Left kidney (tissue), 8 donors: ENCODE measurements around the gene TCEAL8. TPM values are rescaled to one million over a fixed set of nuclear protein-coding genes. Genes with fewer than 3 reads are reported as not detected.
"Not testable (repeated sequence)": the region's sequence is repeated elsewhere in the genome, so short reads cannot be mapped to it uniquely, and the experiment has no call there.

Experiments
- DNase-seq: peaks from one replicate; pipeline ENCODE4 v3.0.0-alpha.2; 2013
- long read RNA-seq, 8 donors: transcript quantifications; one replicate each; lab custom pipeline, GENCODE V29; 2026
- polyA plus RNA-seq: library from polyadenylated mRNA; unstranded; fragments of 120-200 nt; gene quantifications from one replicate; pipeline ENCODE4 v1.2.1, GENCODE V29; 2013; ENCODE audit not compliant: insufficient read length

TCEAL8 gene
- polyA plus RNA-seq = 141 TPM
- long read RNA-seq, donor 1, transcript TCEAL8-202 (3 exons, 1,222 nt) = major isoform, 49 of 118 reads
- long read RNA-seq, donor 1, transcript TCEAL8-201 (2 exons, 1,131 nt) = minor isoform, 18 of 118 reads
- long read RNA-seq, donor 1, partial matches to known transcripts = 46 of 118 reads
- long read RNA-seq, donor 1, other reads (novel, unspliced or antisense) = 5 of 118 reads
- long read RNA-seq, donor 2, transcript TCEAL8-202 (3 exons, 1,222 nt) = major isoform, 57 of 84 reads
- long read RNA-seq, donor 2, transcript TCEAL8-201 (2 exons, 1,131 nt) = minor isoform, 27 of 84 reads
- long read RNA-seq, donor 2, partial matches to known transcripts = 0 of 84 reads
- long read RNA-seq, donor 2, other reads (novel, unspliced or antisense) = 0 of 84 reads
- long read RNA-seq, donor 3, transcript TCEAL8-202 (3 exons, 1,222 nt) = major isoform, 54 of 74 reads
- long read RNA-seq, donor 3, transcript TCEAL8-201 (2 exons, 1,131 nt) = minor isoform, 10 of 74 reads
- long read RNA-seq, donor 3, partial matches to known transcripts = 10 of 74 reads
- long read RNA-seq, donor 3, other reads (novel, unspliced or antisense) = 0 of 74 reads
- long read RNA-seq, donor 4, transcript TCEAL8-202 (3 exons, 1,222 nt) = major isoform, 15 of 16 reads
- long read RNA-seq, donor 4, partial matches to known transcripts = 0 of 16 reads
- long read RNA-seq, donor 4, other reads (novel, unspliced or antisense) = 0 of 16 reads
- long read RNA-seq, donor 5, transcript TCEAL8-202 (3 exons, 1,222 nt) = major isoform, 143 of 185 reads
- long read RNA-seq, donor 5, transcript TCEAL8-201 (2 exons, 1,131 nt) = minor isoform, 35 of 185 reads
- long read RNA-seq, donor 5, partial matches to known transcripts = 7 of 185 reads
- long read RNA-seq, donor 5, other reads (novel, unspliced or antisense) = 0 of 185 reads
- long read RNA-seq, donor 6, transcript TCEAL8-201 (2 exons, 1,131 nt) = minor isoform, 41 of 129 reads
- long read RNA-seq, donor 6, transcript TCEAL8-202 (3 exons, 1,222 nt) = major isoform, 60 of 129 reads
- long read RNA-seq, donor 6, partial matches to known transcripts = 28 of 129 reads
- long read RNA-seq, donor 6, other reads (novel, unspliced or antisense) = 0 of 129 reads
- long read RNA-seq, donor 7, transcript TCEAL8-202 (3 exons, 1,222 nt) = major isoform, 88 of 140 reads
- long read RNA-seq, donor 7, transcript TCEAL8-201 (2 exons, 1,131 nt) = minor isoform, 34 of 140 reads
- long read RNA-seq, donor 7, partial matches to known transcripts = 13 of 140 reads
- long read RNA-seq, donor 7, other reads (novel, unspliced or antisense) = 5 of 140 reads
- long read RNA-seq, donor 8, transcript TCEAL8-202 (3 exons, 1,222 nt) = major isoform, 28 of 46 reads
- long read RNA-seq, donor 8, transcript TCEAL8-201 (2 exons, 1,131 nt) = minor isoform, 6 of 46 reads
- long read RNA-seq, donor 8, partial matches to known transcripts = 12 of 46 reads
- long read RNA-seq, donor 8, other reads (novel, unspliced or antisense) = 0 of 46 reads

- peak; percentile 84 for DNase-seq
Measured at GRCh38 chrX:103254921-103255493, at the start of gene TCEAL8. TCEAL8 (minus strand) TSS chrX:103255155; CDS start chrX:103253979, 1,176 bp downstream.

- DNase-seq = no peak
Measured at GRCh38 chrX:103304705-103305104, 49.8 kb upstream of the TCEAL8 start.

- no peak for DNase-seq
Measured at GRCh38 chrX:103293118-103293517, 38.2 kb upstream of the TCEAL8 start.

GRCh38 chrX:103279624-103280023, 24.7 kb upstream of the TCEAL8 start:
- no peak for DNase-seq

- DNase-seq = peak; percentile 61
Measured at GRCh38 chrX:103276581-103277002, 21.6 kb upstream of the TCEAL8 start, which contains the start of gene TCEAL5. TCEAL5 (minus strand) TSS chrX:103276750; CDS start chrX:103274563, 2,187 bp downstream.

- DNase-seq = peak; percentile 7
Measured at GRCh38 chrX:103275947-103276567, 21.1 kb upstream of the TCEAL8 start.

GRCh38 chrX:103274284-103274683, 19.3 kb upstream of the TCEAL8 start:
- DNase-seq = no peak

GRCh38 chrX:103258275-103258674, 3.3 kb upstream of the TCEAL8 start:
- DNase-seq = no peak

- no peak for DNase-seq
Measured at GRCh38 chrX:103256651-103257050, 1.7 kb upstream of the TCEAL8 start.

- DNase-seq = peak; percentile 88
Measured at GRCh38 chrX:103254171-103254824, 657 bp downstream of the TCEAL8 start.

- peak; percentile 5 for DNase-seq
Measured at GRCh38 chrX:103253608-103254007, 1.3 kb downstream of the TCEAL8 start.

GRCh38 chrX:103250977-103251376, 4.0 kb downstream of the TCEAL8 start:
- DNase-seq = peak; percentile 27

- no peak for DNase-seq
Measured at GRCh38 chrX:103249805-103250204, 5.2 kb downstream of the TCEAL8 start.

- no peak for DNase-seq
Measured at GRCh38 chrX:103248553-103248952, 6.4 kb downstream of the TCEAL8 start.

- no peak for DNase-seq
Measured at GRCh38 chrX:103240155-103240554, 14.8 kb downstream of the TCEAL8 start.

- DNase-seq = no peak
Measured at GRCh38 chrX:103236296-103236695, 18.7 kb downstream of the TCEAL8 start.

GRCh38 chrX:103235608-103236007, 19.3 kb downstream of the TCEAL8 start:
- DNase-seq = not testable (repeated sequence)

GRCh38 chrX:103234869-103235268, 20.1 kb downstream of the TCEAL8 start:
- DNase-seq = no peak

- DNase-seq = no peak
Measured at GRCh38 chrX:103233263-103233662, 21.7 kb downstream of the TCEAL8 start.

GRCh38 chrX:103225918-103226317, 29.0 kb downstream of the TCEAL8 start:
- not testable (repeated sequence) for DNase-seq
